G401.6 (cell line): Measurements from ENCODE around the gene TNFSF8.

Experiments
- FAIRE-seq: peaks from 2 replicates; lab custom pipeline; 2012; peaks lifted over from hg19 to GRCh38; lab: Jason Lieb, UNC

The TNFSF8 gene, protein sequence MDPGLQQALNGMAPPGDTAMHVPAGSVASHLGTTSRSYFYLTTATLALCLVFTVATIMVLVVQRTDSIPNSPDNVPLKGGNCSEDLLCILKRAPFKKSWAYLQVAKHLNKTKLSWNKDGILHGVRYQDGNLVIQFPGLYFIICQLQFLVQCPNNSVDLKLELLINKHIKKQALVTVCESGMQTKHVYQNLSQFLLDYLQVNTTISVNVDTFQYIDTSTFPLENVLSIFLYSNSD

DNA sequence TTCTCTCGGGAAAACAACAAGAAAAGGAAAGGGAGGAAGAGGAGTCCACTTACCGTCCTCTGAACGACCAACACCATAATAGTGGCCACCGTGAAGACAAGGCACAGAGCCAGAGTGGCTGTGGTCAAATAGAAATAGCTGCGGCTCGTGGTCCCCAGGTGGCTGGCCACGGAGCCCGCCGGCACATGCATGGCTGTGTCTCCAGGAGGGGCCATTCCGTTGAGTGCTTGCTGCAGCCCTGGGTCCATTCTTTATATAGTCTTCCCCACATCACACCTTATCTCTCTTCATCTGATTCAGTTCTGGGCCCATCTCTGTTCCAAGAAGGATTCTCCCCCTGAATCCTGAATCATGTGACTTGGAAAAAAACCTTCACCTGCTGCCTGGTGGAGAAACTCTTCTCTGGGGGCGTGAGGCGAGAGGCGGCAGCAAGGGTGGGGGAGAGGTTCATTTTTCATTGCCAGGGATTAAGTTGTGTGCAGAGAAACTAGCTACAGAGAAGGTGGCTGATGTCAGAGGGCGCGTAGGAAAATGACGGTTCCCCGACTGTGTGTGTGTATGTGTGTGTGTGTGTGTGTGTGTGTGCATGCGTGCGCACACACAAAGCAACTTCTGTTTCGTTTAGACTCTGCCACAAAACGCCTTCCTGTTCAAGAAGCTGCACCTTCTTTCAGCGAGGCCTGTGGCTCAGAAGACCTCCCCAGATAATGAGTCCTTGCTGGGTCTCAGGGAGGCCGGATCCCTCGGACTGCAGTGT is at the start of gene TNFSF8:
Gene TNFSF8 (minus strand): TSS at position 536 of the 757 bp plus-strand sequence. CDS start 288 bp downstream, at position 248.
- FAIRE-seq = no peak

DNA sequence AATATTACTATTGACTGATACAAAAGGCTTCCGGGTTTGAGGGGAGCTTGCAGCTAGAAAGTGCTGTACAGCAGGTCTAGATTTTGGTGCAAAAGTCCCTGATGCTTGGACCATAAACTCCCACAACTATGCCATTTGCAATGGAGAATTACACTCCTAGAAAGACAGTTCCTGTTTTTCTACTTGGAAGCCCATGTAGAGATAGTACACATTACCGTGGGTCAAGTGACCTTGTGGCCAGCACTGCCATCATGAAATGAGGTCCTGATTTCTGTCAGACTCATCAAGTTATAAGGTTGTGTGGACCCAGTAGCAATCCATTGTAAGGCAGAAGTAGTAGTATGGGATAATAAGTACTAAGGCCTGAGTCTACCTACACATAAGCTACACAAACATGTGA is 42.8 kb upstream of the TNFSF8 start:
- FAIRE-seq = no peak

DNA sequence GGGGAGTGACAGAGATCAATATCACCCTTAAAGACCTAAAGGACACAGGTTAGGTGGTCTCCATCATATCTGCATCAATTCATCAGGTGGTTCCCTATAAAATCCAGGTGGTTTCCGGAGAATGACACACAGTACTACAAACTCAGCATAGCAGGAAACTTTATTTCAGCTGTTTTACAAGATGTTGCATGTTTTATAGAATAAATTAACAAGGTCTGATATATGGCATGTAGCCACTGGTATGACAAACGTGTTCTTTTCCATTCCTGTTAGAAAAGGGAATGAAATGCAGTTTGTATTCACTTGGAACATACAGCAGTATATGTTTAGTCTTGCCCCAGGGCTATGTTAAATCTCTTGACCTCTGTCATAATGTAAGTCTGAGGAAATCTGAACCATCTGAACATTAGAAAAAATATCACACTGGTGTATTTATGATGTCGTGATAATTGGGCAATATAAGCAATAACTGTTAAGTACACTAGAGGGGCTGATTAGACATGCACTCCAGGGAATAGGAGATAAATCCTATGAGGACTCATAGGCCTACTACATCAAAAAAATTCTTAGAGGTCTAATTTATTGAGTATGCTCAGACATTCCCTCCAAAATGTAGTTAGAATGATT is 42.2 kb upstream of the TNFSF8 start:
- no peak for FAIRE-seq

DNA sequence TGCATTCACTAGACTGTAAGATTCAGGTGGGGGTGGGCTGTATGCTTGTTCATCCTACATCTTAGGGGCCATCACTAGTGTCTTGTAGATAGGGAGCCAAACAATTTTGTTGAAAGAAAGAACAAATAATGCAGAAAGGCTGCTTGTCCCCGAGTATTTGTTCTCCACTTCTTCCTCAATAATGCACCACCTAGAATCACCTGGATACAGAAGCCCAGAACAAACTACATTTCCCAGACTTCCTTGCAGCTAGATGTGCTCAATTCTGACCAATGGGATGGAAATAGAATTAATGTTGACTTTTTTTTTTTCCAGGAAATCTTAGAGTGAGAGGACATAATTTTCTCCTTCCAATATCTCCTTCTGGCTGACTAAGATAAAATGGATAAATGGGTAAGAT is 38.9 kb upstream of the TNFSF8 start:
- FAIRE-seq = no peak

DNA sequence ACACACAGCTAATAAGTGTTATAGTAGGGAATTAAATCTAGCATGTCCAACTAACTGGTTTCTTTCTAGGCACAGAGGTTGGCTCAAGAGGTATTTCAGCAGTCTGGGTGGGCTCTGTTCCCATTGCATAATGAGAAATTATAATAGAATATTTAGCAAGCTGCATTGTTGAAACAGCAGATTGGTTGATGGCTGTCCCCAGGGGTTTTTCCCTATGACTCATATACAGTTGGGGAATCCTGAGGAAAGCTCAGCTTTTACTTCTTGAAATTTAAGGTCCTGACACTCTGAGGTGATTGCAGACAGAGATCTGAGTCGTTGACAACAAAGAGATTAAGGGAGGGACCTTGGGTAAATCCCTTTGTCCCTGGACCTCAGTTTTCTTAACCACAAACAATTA is 38.3 kb upstream of the TNFSF8 start:
- no peak for FAIRE-seq

DNA sequence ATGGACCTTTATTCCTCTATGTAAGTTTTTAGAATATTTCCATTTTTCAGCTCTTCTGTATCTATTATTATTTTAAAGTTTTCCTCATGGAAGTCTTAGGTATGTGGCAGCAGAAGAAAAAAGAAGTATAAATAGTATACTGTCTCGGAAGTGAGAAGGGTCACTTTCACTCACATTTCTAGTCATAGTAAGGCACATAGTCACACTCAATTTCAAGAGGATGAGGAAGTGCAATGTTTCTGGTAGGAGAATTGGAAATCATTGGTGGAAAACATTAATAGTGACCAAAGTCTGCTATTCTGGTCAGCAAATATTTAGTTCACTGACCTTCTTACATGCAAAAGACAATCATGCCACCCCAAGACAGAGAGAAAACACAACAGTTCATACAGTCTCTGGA is 35.2 kb upstream of the TNFSF8 start:
- FAIRE-seq = no peak

DNA sequence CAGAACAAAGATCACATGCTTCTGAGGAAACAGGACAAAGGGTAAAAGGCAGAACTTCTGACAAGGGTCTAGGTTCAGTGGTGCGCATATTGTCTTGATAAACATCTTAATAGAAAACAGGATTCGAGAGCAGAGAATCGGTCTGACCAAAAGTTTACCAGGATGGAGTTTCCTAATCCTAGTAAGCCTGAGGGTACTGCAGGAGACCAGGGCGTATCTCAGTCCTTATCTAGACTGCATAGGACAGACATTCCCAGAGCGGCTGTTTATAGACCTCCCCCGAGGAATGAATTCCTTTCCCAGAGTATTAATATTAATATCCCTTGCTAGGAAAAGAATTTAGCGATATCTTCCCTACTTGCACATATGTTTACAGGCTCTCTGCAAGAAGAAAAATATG is 32.4 kb upstream of the TNFSF8 start:
- FAIRE-seq = no peak

DNA sequence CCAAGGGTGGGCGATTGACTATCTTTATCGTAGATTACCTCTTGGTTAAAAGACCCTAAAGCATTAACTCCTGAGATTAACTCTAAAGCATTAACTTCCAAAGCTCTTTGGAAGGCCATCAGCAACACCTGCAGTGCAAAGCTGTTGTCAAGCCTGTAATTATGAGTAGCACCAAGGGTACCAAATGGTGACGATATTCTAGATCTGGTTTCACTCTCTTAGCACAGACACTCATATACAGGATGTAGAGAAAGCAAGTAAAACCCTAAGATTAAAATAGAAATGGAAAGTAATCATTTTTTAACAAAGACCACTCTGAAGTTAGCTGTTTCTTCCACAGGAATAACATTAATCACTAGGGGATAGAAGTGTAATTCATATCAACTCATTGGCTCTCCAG is 29.9 kb upstream of the TNFSF8 start:
- FAIRE-seq = no peak

DNA sequence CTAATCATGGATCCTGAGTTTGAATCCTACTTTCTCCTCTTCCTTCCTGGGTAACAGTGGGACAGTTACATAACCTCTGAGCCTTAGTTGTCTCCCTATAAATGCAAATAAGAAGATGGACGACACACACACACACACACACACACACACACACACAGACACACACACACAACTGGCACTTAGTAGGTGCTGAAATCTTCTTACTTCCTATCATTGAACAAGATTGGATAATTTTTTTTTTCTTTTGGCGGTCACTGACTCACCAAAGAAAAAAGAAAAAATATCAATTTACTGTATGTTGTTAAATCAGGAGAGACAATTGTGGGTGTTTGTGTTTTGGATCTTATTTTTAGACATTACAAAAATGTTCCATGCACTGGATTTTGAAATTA is 28.4 kb upstream of the TNFSF8 start:
- no peak for FAIRE-seq

DNA sequence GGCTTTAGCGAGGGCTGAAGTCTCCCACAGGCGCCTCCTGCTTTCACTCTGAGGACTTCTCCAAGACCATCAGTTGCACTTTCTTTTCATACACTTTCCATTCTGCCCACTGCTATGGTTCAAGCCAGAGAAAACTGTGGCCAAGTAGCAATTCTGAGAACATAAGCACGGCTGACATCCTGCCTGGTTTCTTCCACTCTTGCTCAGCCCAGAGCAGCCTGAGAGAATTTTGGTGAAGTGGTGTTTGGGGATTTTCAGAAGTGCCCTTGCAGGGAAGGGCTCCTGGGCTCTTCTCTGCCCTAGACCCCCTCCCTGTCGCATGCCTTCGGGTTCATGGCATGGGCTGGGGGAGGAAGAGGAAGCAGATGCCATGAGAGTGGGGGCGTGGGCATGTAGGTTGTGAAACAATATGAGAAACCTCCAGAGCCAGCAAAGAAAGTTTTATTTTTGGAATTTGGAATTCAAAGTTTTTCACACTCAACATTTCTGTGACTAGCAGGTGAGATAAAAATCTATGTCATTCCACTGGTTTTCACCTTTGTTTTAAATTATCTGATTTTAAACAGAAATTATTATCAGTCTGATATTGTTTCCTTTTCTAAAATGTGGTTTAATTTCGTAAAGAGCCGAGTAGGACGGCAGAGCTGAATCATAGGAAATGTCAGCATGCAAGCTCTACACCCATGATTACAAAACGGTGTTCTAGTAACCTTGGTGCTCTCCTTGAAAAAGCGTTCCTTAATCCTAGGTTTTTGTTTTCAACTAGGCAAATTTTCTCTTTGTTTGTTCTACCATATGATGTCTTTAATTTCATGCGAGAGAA is 27.8 kb upstream of the TNFSF8 start:
- FAIRE-seq = no peak

DNA sequence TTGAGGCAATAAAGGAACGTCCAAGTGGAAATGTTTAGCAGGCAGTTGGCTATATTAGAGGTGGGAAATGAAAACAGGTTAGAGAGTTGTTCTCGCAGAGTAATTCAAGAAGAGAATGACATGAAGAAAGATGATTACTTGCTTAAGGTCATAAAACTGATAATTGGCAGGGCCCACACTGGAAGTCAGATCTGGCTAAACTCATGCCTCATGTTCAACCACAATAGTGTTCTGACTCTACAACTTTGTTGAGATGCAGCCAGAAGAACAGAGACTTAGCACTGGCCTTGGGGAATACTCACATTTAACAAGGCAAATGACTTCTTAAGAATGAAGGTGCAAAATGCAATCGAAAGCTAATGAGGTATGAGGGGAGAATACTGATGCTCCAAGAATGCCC is 27.2 kb upstream of the TNFSF8 start:
- no peak for FAIRE-seq

DNA sequence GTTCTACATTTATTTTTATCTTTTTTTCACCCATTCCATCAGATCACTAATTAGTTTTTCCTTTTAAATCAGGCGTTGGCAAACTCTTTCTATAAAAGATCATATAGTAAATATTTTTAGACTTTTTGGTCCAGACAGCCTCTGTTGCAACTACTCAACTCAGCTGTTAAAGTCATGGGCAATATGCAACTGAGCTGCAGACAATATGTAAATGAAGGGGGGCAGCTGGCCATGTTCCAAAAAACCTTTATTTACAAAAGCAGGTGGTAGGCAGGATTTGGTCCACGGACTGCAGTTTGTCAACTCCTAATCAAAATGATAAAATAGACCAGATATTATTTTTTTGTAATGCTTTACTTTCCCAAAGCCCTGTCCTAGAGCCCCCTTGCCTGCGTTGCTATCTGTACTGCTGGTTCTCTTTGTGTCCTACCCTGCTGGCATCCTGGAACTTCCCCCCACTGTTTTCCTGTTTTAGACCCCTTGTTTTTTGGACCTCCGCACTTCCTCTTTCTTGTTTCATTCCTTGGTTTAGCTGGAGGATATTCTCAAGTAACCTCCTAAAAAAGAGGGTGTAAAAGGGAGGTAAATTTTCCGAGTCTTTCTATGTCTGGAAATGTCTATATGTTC is 24.7 kb upstream of the TNFSF8 start:
- no peak for FAIRE-seq

DNA sequence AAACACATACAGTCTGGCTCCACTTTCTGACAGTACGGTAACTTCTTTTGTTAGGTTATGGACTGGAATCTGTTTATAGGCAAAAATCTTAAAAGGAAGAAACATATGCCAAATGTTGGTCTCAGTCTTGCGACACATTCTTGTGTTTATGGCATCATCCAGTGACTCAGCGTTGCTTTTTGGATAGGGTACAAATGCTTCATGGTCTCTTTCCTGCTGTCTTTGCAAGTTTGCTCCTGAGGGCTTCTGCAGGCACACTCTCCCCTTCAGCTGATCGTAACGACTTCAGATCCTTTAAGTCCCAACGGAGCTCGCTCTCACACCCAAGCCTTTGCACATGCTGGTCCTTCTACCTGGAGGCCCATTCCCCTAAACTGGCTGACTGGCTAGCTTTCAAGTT is 23.6 kb upstream of the TNFSF8 start:
- no peak for FAIRE-seq

DNA sequence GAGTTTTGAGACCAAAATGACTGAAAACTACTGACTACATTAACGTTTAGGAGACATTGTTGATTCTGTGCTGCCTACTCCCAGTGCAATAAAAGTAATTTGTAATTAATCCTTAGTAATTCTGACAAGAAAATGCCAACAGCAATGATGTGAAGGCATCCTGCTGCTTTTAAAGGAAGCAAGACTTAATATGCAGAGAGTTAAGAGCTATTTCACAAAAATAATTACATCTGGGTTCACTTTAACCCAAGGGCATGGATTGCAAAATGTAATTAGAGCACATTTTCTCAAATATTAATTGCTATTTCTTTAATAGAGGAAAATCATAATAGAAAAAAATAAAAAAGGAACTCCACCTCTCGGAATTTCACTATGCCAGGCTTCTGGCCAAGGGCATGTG is 22.7 kb upstream of the TNFSF8 start:
- FAIRE-seq = no peak

DNA sequence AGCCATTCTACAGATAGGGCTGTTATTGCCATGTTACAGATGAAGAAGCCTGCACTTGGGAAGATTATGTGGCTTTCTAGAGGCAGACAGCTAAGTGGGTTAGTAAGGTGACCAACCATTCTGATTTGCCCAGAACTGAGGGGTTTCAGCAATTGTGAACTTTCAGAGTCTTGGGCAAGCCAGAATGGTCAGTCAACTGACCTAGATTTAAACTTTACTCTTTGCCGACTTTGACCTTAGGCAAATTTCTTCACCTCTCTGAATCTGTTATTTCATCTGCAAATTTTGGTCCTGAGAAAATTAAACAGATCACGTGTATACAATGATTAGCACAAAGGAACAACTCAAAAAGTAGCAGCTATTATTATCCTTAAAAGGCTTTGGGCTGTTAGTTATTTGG is 20.4 kb upstream of the TNFSF8 start:
- no peak for FAIRE-seq

DNA sequence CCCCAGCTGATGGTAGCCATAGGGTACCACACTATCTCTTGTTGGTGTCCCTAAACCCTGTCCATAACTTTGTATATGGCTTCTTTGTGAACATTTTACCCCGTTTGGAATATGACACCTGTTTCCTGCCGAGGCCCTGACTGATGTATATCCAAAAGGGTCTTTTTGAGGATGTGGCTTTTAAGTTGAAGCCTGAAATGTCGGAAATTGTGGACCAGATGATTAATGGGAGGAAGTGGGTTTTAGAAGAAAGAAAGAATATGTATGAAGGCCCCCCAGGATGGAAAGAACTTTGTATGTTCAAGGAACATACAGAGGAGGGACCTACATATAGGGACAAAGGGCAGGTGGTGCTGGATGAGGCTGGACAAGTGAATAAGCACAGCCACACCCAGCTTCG is 16.7 kb upstream of the TNFSF8 start:
- no peak for FAIRE-seq

DNA sequence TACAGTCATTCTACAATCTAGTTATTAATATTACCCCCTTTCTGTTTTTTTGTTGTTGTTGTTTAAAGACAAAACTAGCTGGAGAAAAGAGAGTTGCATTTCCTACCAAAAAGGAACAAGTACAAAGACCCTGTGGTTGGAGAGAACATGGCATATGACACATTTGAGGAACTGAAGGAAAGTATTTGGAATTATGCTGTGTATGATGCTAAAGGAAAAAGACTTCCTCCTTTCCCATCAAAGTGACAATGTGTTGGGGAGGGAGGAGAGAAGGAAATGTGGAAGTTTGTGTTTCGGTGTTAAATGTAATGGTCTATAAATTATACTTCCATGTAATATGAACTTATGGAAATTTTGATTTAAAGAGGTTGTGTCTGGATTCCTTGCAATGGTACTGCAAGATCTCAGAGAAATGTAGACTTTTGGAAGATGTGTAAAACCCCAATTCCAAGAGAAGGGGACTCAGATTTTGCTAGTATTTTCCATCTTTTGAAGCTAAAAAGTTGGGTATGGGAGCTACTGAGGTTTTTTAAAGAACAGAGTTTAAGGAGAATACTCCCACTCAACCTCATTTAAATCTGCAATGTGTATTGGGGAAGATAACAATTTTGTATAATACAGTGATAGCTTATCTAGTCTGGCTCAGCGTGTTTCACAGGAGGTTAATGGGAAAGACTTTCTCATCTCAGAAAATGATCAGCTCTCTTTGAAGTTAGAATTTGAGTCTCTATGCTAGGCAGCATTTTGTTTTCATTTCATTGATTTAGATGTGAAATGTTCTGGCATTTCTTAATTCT is 15.4 kb upstream of the TNFSF8 start:
- FAIRE-seq = no peak

DNA sequence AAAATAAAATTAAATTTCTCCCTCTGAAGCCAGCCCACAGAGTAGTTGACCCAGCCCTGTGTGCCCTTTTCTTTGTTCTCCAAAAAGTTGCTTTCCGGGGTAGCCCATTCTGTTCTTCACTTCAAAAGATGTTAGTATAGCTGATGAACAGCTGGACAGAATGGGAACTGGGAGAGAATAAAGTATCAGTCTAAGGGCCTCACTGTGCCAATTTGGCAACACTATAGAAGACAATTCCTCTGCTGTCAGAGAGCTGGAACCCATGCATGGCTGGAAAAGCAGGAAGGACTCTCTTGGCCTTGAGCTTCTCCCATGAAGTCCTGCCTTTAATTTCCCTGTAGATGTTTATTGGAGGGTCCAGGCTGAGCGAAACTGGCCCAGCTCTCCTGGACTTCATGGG is 11.0 kb upstream of the TNFSF8 start:
- no peak for FAIRE-seq

DNA sequence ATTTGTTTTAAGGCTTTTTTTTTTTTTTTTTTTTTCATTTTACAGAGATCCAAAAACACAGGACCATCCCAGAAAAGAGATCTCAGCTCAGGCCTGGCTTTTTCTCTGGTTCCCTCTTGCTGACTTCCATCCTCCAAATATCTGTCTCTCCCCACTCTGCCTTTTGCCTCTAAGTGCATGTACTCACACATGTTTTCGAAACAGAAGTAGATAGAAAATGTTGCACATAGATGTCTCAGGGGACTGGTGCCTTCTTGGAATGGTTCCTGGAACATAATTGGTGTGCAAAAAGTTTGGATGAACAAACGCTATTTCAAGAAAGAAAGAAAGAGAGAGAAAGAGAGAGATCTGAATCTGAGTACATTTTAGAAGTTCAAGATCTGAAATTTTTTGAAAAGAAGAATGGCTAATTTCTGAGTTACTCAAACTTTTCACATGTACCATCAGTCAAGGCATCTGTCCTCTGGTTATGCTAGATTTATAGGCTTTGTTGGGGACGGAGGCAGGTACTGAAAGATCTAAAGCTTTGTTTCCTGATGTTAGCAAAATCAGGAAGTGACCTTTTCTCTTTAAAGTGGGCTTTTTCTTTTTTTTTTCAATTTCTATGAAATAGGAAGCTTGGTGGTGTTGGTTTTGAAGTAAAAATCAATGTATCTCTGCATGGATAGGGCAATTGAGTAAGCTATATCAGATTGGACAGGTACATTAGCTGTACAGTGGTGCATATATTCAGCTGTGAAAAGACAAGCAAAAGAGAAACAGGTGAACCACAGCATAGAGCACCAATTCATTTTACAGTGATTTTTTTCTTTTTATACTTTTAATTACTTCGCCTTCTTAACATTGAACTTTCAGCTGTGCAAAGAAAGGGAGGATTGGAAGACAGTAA is 8.5 kb upstream of the TNFSF8 start:
- FAIRE-seq = no peak

DNA sequence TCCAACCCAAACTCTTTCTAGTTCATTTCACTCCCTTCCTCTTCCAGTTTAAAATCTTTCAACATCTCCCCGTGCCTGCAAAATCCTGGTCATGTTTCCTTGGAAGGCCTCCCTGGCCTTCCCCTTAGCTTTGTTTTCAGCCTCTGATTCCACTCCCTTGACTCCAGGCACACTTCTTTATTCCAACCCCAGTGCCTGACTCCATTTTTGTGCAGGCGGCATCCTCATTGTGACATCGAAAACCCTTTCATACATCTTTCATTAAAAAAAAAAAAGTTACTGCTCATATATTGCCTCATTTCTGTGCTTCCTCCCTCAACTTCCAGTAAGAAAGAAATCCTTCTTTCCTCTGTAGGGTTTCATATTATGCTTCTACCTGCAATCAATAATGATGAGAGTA is 7.1 kb upstream of the TNFSF8 start:
- no peak for FAIRE-seq

DNA sequence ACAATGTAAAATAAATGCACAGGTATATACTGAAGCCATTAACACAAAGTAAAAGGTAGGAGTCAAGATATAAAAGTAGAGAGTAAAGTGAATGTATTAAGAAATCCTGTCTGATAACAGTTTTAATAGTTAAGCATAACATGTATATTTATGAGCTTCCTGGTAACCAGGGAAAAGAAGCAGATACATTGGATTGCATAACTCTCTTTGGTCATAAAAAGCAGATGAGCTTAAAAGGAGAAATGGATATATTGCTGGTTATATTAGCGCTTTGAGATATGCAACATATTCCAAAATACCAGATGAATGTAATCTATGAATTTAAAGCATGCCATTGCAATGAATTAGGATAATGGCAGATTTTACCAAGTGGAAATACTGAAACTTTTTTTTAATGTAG is 6.2 kb upstream of the TNFSF8 start:
- FAIRE-seq = no peak
